ENCODE measurements around the gene ENDOV. TPM values are rescaled to one million over a fixed set of nuclear protein-coding genes. Genes with fewer than 3 reads are reported as not detected.

ENDOV gene
- polyA plus RNA-seq, 1 experiment = 18.1 TPM

DNA sequence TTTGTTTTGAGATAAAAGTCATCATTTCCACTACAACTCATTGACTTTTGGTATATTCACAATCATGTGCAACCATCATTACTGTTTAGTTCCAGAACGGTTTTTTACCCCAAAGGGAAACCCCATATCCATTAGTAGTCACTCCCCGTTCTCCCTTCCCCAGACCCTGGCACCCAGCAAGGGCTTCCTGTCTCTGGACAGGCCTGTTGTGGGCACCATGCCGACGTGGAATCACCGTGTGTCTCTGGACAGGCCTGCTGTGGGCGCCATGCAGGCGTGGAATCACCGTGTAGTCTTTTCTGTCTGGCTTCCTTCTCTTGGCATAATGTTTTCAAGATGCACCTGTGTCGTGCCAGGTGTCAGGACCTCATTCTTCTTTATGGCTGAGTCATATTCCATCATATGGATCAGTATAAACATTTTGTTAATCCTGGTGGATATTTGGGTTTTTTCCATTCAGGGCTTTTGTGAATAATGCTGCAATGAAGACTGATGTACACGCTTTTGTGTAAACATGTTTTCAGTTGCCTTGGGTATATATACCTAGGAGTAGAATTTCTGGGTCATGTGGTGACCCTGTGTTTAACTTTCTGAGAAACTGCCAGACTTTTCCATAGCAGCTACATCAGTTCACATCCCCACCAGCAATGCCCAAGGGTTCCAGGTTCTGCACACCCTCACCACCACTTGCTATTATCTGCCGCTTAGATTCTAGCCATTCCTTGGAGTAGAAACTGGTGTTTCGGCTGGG, 19.1 kb downstream of the ENDOV start:
- TF ChIP-seq, protein P1, sequence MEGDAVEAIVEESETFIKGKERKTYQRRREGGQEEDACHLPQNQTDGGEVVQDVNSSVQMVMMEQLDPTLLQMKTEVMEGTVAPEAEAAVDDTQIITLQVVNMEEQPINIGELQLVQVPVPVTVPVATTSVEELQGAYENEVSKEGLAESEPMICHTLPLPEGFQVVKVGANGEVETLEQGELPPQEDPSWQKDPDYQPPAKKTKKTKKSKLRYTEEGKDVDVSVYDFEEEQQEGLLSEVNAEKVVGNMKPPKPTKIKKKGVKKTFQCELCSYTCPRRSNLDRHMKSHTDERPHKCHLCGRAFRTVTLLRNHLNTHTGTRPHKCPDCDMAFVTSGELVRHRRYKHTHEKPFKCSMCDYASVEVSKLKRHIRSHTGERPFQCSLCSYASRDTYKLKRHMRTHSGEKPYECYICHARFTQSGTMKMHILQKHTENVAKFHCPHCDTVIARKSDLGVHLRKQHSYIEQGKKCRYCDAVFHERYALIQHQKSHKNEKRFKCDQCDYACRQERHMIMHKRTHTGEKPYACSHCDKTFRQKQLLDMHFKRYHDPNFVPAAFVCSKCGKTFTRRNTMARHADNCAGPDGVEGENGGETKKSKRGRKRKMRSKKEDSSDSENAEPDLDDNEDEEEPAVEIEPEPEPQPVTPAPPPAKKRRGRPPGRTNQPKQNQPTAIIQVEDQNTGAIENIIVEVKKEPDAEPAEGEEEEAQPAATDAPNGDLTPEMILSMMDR (IDR thresholded peaks at IDR 0.05; ENCODE audit: low read depth, low read length) = no peak
- peaks cover 3% of the 10 kb centered on the region for H3K27me3 ChIP-seq (ENCODE audit: control insufficient read depth, insufficient read depth, low read length)
- H3K27ac ChIP-seq (ENCODE audit: low read depth, low read length) = no peak overlapping the region
- no peak for DNase-seq (ENCODE audit: low read depth, low spot score)
- H3K9me3 ChIP-seq (ENCODE audit: control insufficient read depth, insufficient read depth, low read length) = no peaks in the 10 kb centered on the region
- ChIA-PET POLR2A (no interaction called here), CTCF (no interaction called here)
- no peak overlapping the region for H3K4me3 ChIP-seq (ENCODE audit: low read depth, low read length)

DNA sequence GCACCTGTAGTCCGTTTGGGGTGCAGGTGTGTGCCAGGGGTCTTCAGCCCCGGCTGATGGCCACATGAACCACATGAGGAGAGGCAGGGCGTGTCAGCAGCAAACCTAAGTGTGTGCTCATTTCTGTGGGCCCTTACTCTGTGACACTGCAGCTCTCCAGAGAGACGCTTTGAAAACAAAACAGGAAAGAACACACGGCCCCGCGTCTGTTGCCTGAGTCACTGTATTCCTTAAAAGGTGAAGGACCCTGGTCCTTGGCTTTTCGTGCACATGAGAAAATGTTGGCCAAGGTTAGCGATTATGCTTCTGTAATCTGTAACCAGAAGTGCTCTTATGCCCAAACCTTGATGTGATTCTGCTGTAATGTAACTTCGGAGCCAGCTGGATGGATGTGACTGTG, 22.6 kb downstream of the ENDOV start:
- POLR2A ChIA-PET = no interaction called here
- Histone ChIP-seq H3K27me3 (ENCODE audit: control insufficient read depth, insufficient read depth, low read length) (peaks cover 8% of the 10 kb centered on the region), H3K4me3 (ENCODE audit: low read depth, low read length) (no peak overlapping the region), H3K27ac (ENCODE audit: low read depth, low read length) (no peak overlapping the region), H3K9me3 (ENCODE audit: control insufficient read depth, insufficient read depth, low read length) (no peaks in the 10 kb centered on the region; the same call in 1 of the 2 replicates)
- DNase-seq (ENCODE audit: low read depth, low spot score) = no peak
- TF ChIP-seq, protein P1 (IDR thresholded peaks at IDR 0.05; ENCODE audit: low read depth, low read length) = no peak
- CTCF ChIA-PET = interaction anchor here (1.4 kb wide), 1 partner anchor 10 kb away, joined by 5 read pairs; no protein-coding TSS in a partner anchor

DNA sequence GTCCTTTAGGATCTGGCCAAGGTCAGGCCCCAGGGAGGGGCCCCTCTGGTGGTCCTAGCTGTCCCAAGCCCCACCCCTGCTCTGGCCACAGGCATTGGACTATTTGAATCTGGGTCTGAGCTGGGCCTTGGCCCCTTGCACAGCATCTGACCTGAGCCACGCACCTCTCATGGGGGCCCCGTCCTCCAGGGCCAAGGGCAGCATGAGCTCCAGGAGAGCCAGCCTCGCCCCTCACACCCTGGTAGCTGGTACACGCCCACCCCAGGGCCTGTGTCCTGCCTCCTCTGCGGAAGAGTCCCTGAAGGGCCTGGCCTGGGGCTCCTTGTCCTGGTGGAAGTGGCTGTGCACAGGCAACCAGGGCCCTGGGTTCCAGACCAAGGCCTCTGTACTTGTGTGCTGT, 23.8 kb downstream of the ENDOV start:
- ChIA-PET POLR2A (no interaction called here), CTCF (interaction anchor here (1.4 kb wide), 1 partner anchor 11 kb away, joined by 5 read pairs; no protein-coding TSS in a partner anchor)
- Histone ChIP-seq H3K27me3 (ENCODE audit: control insufficient read depth, insufficient read depth, low read length) (peaks cover 18% of the 10 kb centered on the region), H3K27ac (ENCODE audit: low read depth, low read length) (no peak overlapping the region), H3K9me3 (ENCODE audit: control insufficient read depth, insufficient read depth, low read length) (no peaks in the 10 kb centered on the region; the same call in 1 of the 2 replicates), H3K4me3 (ENCODE audit: low read depth, low read length) (no peak overlapping the region)
- DNase-seq (ENCODE audit: low read depth, low spot score) = no peak
- TF ChIP-seq, protein P1 (IDR thresholded peaks at IDR 0.05; ENCODE audit: low read depth, low read length) = no peak

DNA sequence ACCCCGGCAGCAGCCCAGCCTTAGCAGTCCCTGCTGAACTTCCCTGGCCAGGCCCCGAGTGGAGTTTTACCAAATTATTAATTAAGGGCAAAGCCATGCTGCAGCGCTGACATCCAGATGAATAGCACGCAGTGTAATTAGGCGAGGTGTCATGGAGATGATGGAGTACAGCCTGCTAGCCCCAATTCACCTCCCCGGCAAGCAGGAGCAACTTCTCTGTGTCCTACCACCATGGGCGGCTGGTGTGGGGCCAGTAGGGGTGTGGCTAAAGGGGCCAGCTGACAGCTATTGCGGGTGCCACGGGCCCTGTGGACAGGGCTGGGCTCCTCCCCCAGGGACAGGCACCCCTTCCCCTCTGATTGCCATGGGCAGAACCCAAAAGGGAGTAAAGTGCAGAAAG, 24.5 kb downstream of the ENDOV start:
- CTCF ChIA-PET = no interaction called here
- H3K27ac ChIP-seq (ENCODE audit: low read depth, low read length) = no peak overlapping the region

DNA sequence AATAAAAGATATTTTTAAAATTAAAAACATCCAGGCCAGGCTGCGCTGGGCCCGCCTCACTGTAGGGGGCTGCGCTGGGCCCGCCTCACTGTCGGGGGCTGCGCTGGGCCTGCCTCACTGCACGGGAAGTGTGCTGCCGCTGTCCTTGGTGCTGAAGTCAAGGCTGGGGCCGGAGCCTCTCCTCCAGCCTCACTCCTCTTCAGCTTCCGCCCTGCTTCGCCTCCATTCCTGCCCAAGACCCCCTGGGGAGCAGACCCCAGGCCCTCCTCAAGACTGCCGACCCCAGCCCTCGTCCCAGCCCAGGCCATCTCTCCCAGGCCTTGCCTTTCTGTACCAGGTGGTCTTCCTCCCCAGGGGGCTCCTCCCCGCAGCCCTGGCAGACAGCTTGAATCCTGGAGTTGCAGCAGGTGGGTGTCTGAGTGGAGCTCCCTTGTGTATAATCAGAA, 26.2 kb downstream of the ENDOV start:
- CTCF ChIA-PET = interaction anchor here (0.7 to 0.9 kb wide), 2 partner anchors 14 to 655 kb away, joined by 3 to 5 read pairs; no protein-coding TSS in a partner anchor
- DNase-seq (ENCODE audit: low read depth, low spot score) = no peak
- H3K27me3 ChIP-seq (ENCODE audit: control insufficient read depth, insufficient read depth, low read length) = peaks cover 26% of the 10 kb centered on the region

More for the DNA sequence above, 24.5 kb downstream of the ENDOV start:
- H3K4me3 ChIP-seq (ENCODE audit: low read depth, low read length) = no peak overlapping the region
- H3K27me3 ChIP-seq (ENCODE audit: control insufficient read depth, insufficient read depth, low read length) = peaks cover 24% of the 10 kb centered on the region
- DNase-seq (ENCODE audit: low read depth, low spot score) = no peak
- no peaks in the 10 kb centered on the region; the same call in 1 of the 2 replicates for H3K9me3 ChIP-seq (ENCODE audit: control insufficient read depth, insufficient read depth, low read length)
- POLR2A ChIA-PET = no interaction called here
- TF ChIP-seq, protein P1 (IDR thresholded peaks at IDR 0.05; ENCODE audit: low read depth, low read length) = no peak

More for the DNA sequence above, 26.2 kb downstream of the ENDOV start:
- H3K4me3 ChIP-seq (ENCODE audit: low read depth, low read length) = no peak overlapping the region
- no peaks in the 10 kb centered on the region; the same call in 1 of the 2 replicates for H3K9me3 ChIP-seq (ENCODE audit: control insufficient read depth, insufficient read depth, low read length)
- TF ChIP-seq, protein P1 (IDR thresholded peaks at IDR 0.05; ENCODE audit: low read depth, low read length) = no peak
- H3K27ac ChIP-seq (ENCODE audit: low read depth, low read length) = no peak overlapping the region
- POLR2A ChIA-PET = no interaction called here

Measured in AG04450 (cell line).